ENCODE data around the gene KIAA0513. TPM values are rescaled to one million over a fixed set of nuclear protein-coding genes. Genes with fewer than 3 reads are reported as not detected.
"Not testable (repeated sequence)": the region's sequence is repeated elsewhere in the genome, so short reads cannot be mapped to it uniquely, and the experiment has no call there.

KIAA0513 gene
- total RNA-seq, 1 donor from 2014 or later: 1.9 TPM

GRCh38 chr16:85051067-85051581, 23.5 kb downstream of the KIAA0513 start:
- Histone ChIP-seq H3K36me3 (ENCODE audit: control insufficient read depth, insufficient read depth, low read length) (no peaks in the 10 kb centered on the region), H3K4me3 (ENCODE audit: low read depth, low read length) (no peak overlapping the region), H3K27me3 (ENCODE audit: control insufficient read depth, insufficient read depth, low read length) (no peaks in the 10 kb centered on the region)
- no peak for TF ChIP-seq CTCF (IDR thresholded peaks at IDR 0.05; ENCODE audit: insufficient read depth, low read length, poor library complexity, severe bottlenecking)
- no peak for DNase-seq (ENCODE audit: low read depth)

- Histone ChIP-seq H3K36me3 (ENCODE audit: control insufficient read depth, insufficient read depth, low read length) (no peaks in the 10 kb centered on the region), H3K4me3 (ENCODE audit: low read depth, low read length) (no peak overlapping the region), H3K27me3 (ENCODE audit: control insufficient read depth, insufficient read depth, low read length) (no peaks in the 10 kb centered on the region)
- no peak for TF ChIP-seq CTCF (IDR thresholded peaks at IDR 0.05; ENCODE audit: insufficient read depth, low read length, poor library complexity, severe bottlenecking)
- DNase-seq (ENCODE audit: low read depth): no peak
Measured at GRCh38 chr16:85051683-85052082, 24.1 kb downstream of the KIAA0513 start.

- DNase-seq (ENCODE audit: low read depth): no peak
- no peaks in the 10 kb centered on the region for H3K27me3 ChIP-seq (ENCODE audit: control insufficient read depth, insufficient read depth, low read length)
- H3K36me3 ChIP-seq (ENCODE audit: control insufficient read depth, insufficient read depth, low read length): no peaks in the 10 kb centered on the region
- H3K4me3 ChIP-seq (ENCODE audit: low read depth, low read length): no peak overlapping the region
- TF ChIP-seq CTCF (IDR thresholded peaks at IDR 0.05; ENCODE audit: insufficient read depth, low read length, poor library complexity, severe bottlenecking): no peak
Measured at GRCh38 chr16:85052536-85052935, 24.9 kb downstream of the KIAA0513 start.

- H3K36me3 ChIP-seq (ENCODE audit: control insufficient read depth, insufficient read depth, low read length); H3K4me3 ChIP-seq (ENCODE audit: low read depth, low read length): not testable (repeated sequence)
Measured at GRCh38 chr16:85054321-85054720, 26.7 kb downstream of the KIAA0513 start.

GRCh38 chr16:85054948-85055492, 27.4 kb downstream of the KIAA0513 start:
- no peak overlapping the region for H3K4me3 ChIP-seq (ENCODE audit: low read depth, low read length)

More at GRCh38 chr16:85054321-85054720, 26.7 kb downstream of the KIAA0513 start:
- H3K27me3 ChIP-seq (ENCODE audit: control insufficient read depth, insufficient read depth, low read length); DNase-seq (ENCODE audit: low read depth): not testable (repeated sequence)

More at GRCh38 chr16:85054948-85055492, 27.4 kb downstream of the KIAA0513 start:
- no peaks in the 10 kb centered on the region for H3K36me3 ChIP-seq (ENCODE audit: control insufficient read depth, insufficient read depth, low read length)
- no peak for DNase-seq (ENCODE audit: low read depth)
- H3K27me3 ChIP-seq (ENCODE audit: control insufficient read depth, insufficient read depth, low read length): no peaks in the 10 kb centered on the region
- TF ChIP-seq CTCF (IDR thresholded peaks at IDR 0.05; ENCODE audit: insufficient read depth, low read length, poor library complexity, severe bottlenecking): no peak

Data from kidney epithelial cell (primary cell).